ENCODE results near the gene SDR39U1.

The SDR39U1 gene

DNA sequence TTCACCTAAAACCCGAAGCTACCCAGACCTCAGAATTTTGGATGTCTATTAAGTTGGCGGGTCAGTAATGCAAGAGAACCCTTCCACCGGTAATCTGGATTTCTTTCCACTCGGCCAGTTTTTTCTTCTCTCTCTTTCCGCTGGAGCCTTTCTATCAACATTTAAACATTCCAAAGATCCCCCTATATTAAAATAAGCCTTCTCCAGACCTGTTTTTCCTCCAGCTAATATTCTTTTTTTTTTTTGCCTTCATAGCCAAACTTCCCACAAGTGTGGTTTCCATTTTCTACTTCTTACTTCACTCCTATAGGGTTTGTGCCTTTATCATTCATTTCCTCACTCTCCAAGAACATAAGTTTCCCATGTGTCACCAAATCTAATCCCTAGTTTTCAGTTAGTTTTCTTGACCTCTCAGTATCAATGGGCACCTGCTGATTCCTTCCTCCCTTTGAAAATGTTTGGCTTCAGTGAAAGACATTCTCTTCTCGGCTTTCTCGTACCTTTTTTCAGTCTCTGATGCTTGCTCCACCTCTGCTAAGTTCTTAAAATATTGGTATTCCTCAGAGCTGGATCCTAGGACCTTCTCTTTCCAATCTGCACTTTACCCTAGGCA lies 583 bp upstream of the SDR39U1 start:
- peaks cover 18% of the 10 kb centered on the region for H3K36me3 ChIP-seq (ENCODE audit: control insufficient read depth, insufficient read depth, low read length)
- no peak for DNase-seq (ENCODE audit: extremely low read depth, insufficient read length)
- H3K27me3 ChIP-seq (replicated peaks; ENCODE audit: control insufficient read depth, insufficient read depth, low read length) = no peaks in the 10 kb centered on the region
- H3K4me3 ChIP-seq (replicated peaks; ENCODE audit: low read depth, low read length) = peak overlapping the region; percentile 86
- TF ChIP-seq, protein P1, sequence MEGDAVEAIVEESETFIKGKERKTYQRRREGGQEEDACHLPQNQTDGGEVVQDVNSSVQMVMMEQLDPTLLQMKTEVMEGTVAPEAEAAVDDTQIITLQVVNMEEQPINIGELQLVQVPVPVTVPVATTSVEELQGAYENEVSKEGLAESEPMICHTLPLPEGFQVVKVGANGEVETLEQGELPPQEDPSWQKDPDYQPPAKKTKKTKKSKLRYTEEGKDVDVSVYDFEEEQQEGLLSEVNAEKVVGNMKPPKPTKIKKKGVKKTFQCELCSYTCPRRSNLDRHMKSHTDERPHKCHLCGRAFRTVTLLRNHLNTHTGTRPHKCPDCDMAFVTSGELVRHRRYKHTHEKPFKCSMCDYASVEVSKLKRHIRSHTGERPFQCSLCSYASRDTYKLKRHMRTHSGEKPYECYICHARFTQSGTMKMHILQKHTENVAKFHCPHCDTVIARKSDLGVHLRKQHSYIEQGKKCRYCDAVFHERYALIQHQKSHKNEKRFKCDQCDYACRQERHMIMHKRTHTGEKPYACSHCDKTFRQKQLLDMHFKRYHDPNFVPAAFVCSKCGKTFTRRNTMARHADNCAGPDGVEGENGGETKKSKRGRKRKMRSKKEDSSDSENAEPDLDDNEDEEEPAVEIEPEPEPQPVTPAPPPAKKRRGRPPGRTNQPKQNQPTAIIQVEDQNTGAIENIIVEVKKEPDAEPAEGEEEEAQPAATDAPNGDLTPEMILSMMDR (IDR thresholded peaks at IDR 0.05; ENCODE audit: insufficient read depth, low read length, poor library complexity, severe bottlenecking) = no peak

DNA sequence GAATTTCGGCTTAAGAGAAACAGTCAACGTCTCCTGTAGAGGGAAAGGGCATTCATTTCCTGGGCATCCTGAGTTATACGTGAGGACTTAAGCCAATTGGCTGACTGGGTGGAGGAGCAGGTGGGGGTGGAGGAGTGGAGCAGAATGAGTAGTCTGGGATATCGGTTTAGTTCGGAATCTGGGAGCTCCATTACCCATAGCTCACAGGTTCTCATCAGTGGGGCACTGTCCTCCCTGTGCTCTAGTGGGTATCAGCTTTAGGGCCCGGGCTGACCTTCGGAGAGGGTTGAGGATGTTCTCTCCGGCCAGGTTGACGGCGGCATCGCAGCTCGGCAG lies 704 bp downstream of the SDR39U1 start:
- Histone ChIP-seq H3K36me3 (ENCODE audit: control insufficient read depth, insufficient read depth, low read length) (peaks cover 28% of the 10 kb centered on the region), H3K4me3 (replicated peaks; ENCODE audit: low read depth, low read length) (peak overlapping the region; percentile 96), H3K27me3 (replicated peaks; ENCODE audit: control insufficient read depth, insufficient read depth, low read length) (no peaks in the 10 kb centered on the region)
- no peak for DNase-seq (ENCODE audit: extremely low read depth, insufficient read length)
- TF ChIP-seq, protein P1 (IDR thresholded peaks at IDR 0.05; ENCODE audit: insufficient read depth, low read length, poor library complexity, severe bottlenecking) = no peak

DNA sequence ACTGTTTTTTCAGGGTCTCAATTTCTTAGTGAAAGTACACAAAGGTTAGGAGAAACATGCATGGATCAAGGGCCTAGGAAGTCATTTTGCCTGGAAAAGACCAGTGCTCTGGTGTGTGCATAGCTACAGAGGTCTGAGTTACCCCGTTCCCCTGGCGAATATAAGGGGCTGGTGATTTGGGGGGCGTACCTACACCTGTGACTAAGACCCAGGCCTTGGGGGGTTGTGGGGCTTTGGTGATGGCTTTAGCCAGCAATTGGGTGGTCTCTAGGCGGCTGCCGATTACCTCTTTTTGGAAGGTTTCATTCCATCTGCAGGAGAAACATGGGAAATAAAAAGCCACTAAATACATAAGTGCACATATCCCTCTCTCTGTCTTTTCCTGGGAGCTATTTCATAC lies 1.1 kb downstream of the SDR39U1 start:
- Histone ChIP-seq H3K4me3 (replicated peaks; ENCODE audit: low read depth, low read length) (peak overlapping the region; percentile 96), H3K27me3 (replicated peaks; ENCODE audit: control insufficient read depth, insufficient read depth, low read length) (no peaks in the 10 kb centered on the region), H3K36me3 (ENCODE audit: control insufficient read depth, insufficient read depth, low read length) (peaks cover 28% of the 10 kb centered on the region)
- TF ChIP-seq, protein P1 (IDR thresholded peaks at IDR 0.05; ENCODE audit: insufficient read depth, low read length, poor library complexity, severe bottlenecking) = no peak
- no peak for DNase-seq (ENCODE audit: extremely low read depth, insufficient read length)

DNA sequence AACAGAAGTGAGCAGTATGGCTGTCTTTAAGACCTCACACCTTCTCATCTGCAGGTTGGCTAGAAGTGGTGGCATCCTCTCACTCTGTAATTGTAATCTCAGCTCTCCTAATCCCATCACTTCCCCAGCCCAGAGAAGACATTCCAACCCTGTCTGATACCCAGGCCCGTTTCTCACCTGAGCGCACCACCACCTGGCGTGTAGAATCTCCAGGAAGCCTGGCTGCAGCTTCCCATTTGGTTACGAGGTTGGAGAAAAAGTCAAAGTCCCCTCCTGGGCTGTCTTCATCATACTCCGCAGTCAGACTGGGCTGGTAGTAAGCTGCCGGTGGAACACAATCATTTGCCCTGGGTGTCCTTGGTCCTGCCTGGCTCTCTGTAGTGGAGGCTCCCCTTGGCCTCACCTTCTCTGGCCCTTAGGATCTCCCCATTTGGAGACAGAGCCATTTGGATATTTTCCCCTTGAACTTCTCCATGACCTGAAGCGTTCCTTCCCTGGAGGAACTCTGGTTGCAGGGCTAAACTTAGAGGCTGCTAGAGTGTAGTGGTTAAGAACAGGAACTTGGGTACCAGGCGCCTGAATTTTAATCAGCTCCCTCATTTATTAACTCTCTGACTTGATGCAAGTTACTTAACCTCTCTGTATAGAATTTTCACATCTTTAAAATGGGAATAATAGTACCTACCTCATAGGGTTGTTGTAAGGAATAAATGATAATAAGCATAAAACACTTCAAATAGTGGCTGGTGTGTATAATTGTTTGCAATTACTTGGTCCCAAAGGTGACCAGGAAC lies 1.8 kb downstream of the SDR39U1 start:
- H3K27me3 ChIP-seq (replicated peaks; ENCODE audit: control insufficient read depth, insufficient read depth, low read length) = no peaks in the 10 kb centered on the region
- no peak for DNase-seq (ENCODE audit: extremely low read depth, insufficient read length)
- no peak overlapping the region for H3K4me3 ChIP-seq (replicated peaks; ENCODE audit: low read depth, low read length)
- TF ChIP-seq, protein P1 (IDR thresholded peaks at IDR 0.05; ENCODE audit: insufficient read depth, low read length, poor library complexity, severe bottlenecking) = no peak
- H3K36me3 ChIP-seq (ENCODE audit: control insufficient read depth, insufficient read depth, low read length) = peaks cover 31% of the 10 kb centered on the region

DNA sequence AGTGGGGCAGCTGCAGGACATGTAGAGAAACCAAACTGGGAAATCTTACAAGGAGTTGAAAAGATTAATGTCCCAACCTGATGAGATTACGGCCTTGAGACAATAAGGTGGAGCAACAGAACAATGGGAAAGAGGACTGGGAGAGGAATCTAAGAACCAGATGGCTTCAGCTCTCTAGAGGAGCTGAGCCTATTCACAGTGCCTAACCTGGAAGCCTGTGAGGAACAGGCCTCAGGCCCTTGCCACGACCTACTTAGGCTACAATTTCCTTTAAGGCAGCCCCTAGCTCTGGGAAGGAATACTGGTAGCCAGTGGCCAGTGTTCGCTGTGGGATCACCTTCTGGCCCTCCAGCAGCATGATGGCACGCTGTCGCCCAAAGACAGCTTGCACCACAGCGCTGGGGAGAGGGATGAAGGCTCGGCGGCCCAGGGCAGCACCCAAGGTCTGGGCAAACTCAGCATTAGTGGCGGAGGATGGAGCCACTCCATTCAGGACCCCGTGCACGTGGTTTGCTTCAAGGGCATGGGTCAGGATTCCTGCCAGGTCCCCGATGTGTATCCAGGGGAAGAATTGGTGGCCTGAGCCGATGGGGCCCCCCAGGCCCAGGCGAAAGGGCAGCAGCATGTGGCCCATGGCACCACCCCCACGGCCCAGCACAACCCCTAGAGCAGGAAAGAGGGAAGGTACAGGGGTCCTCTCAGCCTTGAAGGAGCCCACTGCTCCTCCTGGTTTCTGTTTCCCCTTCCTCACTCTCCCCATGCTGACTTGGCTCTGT lies 2.6 kb downstream of the SDR39U1 start:
- TF ChIP-seq, protein P1 (IDR thresholded peaks at IDR 0.05; ENCODE audit: insufficient read depth, low read length, poor library complexity, severe bottlenecking) = no peak
- Histone ChIP-seq H3K4me3 (replicated peaks; ENCODE audit: low read depth, low read length) (no peak overlapping the region), H3K27me3 (replicated peaks; ENCODE audit: control insufficient read depth, insufficient read depth, low read length) (no peaks in the 10 kb centered on the region), H3K36me3 (ENCODE audit: control insufficient read depth, insufficient read depth, low read length) (peaks cover 33% of the 10 kb centered on the region)
- no peak for DNase-seq (ENCODE audit: extremely low read depth, insufficient read length)

Measured in GM06990 (cell line).